ENCODE measurements around the gene PTPN5.

The PTPN5 gene

DNA sequence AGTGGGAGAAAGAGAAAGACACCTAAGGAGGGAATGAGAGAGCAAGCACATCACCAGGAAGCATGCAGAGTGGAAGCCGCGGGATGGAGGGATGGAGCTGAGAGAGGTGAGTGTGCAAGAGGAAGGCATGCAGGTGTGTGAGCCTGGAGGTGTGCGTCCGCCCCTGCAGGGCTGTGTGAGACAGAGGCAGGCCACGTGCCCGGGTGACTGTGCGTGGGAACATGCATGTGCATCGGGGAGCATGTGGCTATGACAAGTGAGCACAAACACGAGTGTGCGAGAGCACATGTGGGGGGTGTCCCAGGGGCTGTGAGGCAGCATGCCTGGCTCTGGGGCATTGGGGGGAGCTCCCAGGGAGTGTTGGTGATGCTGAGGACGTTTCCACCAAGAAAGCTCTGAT, 29.9 kb downstream of the PTPN5 start:
- no peaks in the 10 kb centered on the region for H3K27me3 ChIP-seq (ENCODE audit: control insufficient read depth, insufficient read depth, low read length, poor library complexity, severe bottlenecking)
- WGBS, 2 experiments = 87 to 88% methylated on average over 11 of the region's 11 CpGs

GRCh38 chr11:18761144-18761543, 30.5 kb downstream of the PTPN5 start:
- no peaks in the 10 kb centered on the region for H3K4me1 ChIP-seq (ENCODE audit: control insufficient read depth, insufficient read depth, low read length)
- H3K36me3 ChIP-seq (ENCODE audit: control insufficient read depth, insufficient read depth, low read length) = no peaks in the 10 kb centered on the region
- H3K27me3 ChIP-seq (ENCODE audit: control insufficient read depth, insufficient read depth, low read length, poor library complexity, severe bottlenecking) = no peaks in the 10 kb centered on the region
- no peak overlapping the region for H3K4me3 ChIP-seq (ENCODE audit: insufficient read depth, low read depth, low read length)
- 83 to 94% methylated on average over 3 of the region's 3 CpGs for WGBS, 2 experiments
- no peaks in the 10 kb centered on the region for H3K9me3 ChIP-seq (ENCODE audit: control insufficient read depth, low read length)
- no peak overlapping the region for H3K27ac ChIP-seq (ENCODE audit: insufficient read depth, low read depth, low read length, poor library complexity, severe bottlenecking)

More for the DNA sequence above, 29.9 kb downstream of the PTPN5 start:
- Histone ChIP-seq H3K4me1 (ENCODE audit: control insufficient read depth, insufficient read depth, low read length) (no peaks in the 10 kb centered on the region), H3K4me3 (ENCODE audit: insufficient read depth, low read depth, low read length) (no peak overlapping the region), H3K36me3 (ENCODE audit: control insufficient read depth, insufficient read depth, low read length) (no peaks in the 10 kb centered on the region), H3K9me3 (ENCODE audit: control insufficient read depth, low read length) (no peaks in the 10 kb centered on the region), H3K27ac (ENCODE audit: insufficient read depth, low read depth, low read length, poor library complexity, severe bottlenecking) (no peak overlapping the region)

DNA sequence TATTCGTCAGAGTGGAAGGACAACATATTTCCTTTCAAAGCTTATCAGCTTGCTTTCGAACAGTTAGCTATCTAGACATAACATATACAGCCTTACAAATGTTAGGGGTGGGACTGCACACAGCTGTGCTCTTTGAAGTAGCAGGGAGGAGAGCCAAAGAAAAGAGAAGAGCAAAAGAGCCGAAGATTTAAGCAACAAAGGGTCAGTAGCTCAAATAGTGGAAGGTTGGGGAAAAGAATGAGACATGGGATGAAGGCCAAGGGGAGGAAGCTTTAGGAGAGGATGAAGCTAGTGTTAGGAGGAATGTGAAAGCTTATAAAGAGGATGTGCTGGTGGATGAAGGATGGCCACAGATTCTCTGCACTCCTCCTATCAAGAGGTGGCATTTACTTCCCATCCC, 33.8 kb downstream of the PTPN5 start:
- H3K4me1 ChIP-seq (ENCODE audit: control insufficient read depth, insufficient read depth, low read length) = peaks cover 3% of the 10 kb centered on the region
- H3K27ac ChIP-seq (ENCODE audit: insufficient read depth, low read depth, low read length, poor library complexity, severe bottlenecking) = no peak overlapping the region
- no peaks in the 10 kb centered on the region for H3K36me3 ChIP-seq (ENCODE audit: control insufficient read depth, insufficient read depth, low read length)
- H3K4me3 ChIP-seq (ENCODE audit: insufficient read depth, low read depth, low read length) = no peak overlapping the region
- no peaks in the 10 kb centered on the region for H3K27me3 ChIP-seq (ENCODE audit: control insufficient read depth, insufficient read depth, low read length, poor library complexity, severe bottlenecking)
- H3K9me3 ChIP-seq (ENCODE audit: control insufficient read depth, low read length) = no peaks in the 10 kb centered on the region
- WGBS, 2 experiments = 86 to 93% methylated on average over 3 of the region's 3 CpGs

DNA sequence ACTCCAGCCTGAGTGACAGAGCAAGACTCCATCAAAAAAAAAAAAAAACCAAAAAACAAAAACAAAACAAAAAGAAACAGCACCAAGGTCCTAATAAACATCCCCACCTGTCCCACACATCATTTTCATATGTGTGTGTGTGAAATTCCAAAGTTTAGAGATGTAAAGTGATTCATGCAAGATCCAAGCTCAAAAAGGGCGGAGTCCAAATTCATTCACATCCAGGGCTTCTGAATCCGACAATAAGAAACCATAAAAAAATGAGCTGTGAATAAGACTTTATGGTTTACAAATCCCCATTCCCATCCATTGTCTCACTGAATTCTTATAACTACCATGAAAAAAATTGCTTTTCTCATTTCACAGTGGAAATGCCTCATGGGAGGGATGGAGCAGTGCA, 34.7 kb downstream of the PTPN5 start:
- H3K9me3 ChIP-seq (ENCODE audit: control insufficient read depth, low read length) = no peaks in the 10 kb centered on the region
- WGBS, 2 experiments = 100% methylated on average over 2 of the region's 2 CpGs
- H3K27ac ChIP-seq (ENCODE audit: insufficient read depth, low read depth, low read length, poor library complexity, severe bottlenecking) = no peak overlapping the region
- no peaks in the 10 kb centered on the region for H3K27me3 ChIP-seq (ENCODE audit: control insufficient read depth, insufficient read depth, low read length, poor library complexity, severe bottlenecking)
- no peak overlapping the region for H3K4me3 ChIP-seq (ENCODE audit: insufficient read depth, low read depth, low read length)
- no peaks in the 10 kb centered on the region for H3K36me3 ChIP-seq (ENCODE audit: control insufficient read depth, insufficient read depth, low read length)
- peaks cover 12% of the 10 kb centered on the region for H3K4me1 ChIP-seq (ENCODE audit: control insufficient read depth, insufficient read depth, low read length)

DNA sequence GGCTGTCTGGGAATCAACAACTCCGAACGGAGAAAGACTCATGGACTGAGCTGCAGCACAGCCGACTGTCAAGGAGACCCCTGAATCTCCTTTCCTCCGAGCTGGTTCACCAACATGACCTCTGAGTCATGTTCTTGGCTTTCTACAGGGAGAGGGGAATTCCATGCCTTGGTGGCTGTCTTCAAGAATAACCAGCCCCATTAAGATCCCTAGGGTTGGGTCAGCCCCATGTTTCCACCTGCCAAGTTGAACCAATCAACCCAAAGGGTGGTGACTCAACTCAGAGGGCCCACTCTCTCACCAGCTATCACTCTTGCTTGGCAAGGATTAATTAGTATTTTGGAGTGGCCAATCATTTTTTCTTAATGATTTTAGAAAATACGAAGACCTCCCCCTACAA, 37.3 kb downstream of the PTPN5 start:
- Histone ChIP-seq H3K9me3 (ENCODE audit: control insufficient read depth, low read length) (no peaks in the 10 kb centered on the region), H3K4me3 (ENCODE audit: insufficient read depth, low read depth, low read length) (no peak overlapping the region), H3K27me3 (ENCODE audit: control insufficient read depth, insufficient read depth, low read length, poor library complexity, severe bottlenecking) (no peaks in the 10 kb centered on the region), H3K36me3 (ENCODE audit: control insufficient read depth, insufficient read depth, low read length) (no peaks in the 10 kb centered on the region), H3K27ac (ENCODE audit: insufficient read depth, low read depth, low read length, poor library complexity, severe bottlenecking) (no peak overlapping the region), H3K4me1 (ENCODE audit: control insufficient read depth, insufficient read depth, low read length) (peaks cover 12% of the 10 kb centered on the region)
- WGBS, 2 experiments = 78 to 83% methylated on average over 5 of the region's 5 CpGs

GRCh38 chr11:18752502-18752901, 39.1 kb downstream of the PTPN5 start:
- no peaks in the 10 kb centered on the region for H3K27me3 ChIP-seq (ENCODE audit: control insufficient read depth, insufficient read depth, low read length, poor library complexity, severe bottlenecking)
- no peaks in the 10 kb centered on the region for H3K36me3 ChIP-seq (ENCODE audit: control insufficient read depth, insufficient read depth, low read length)
- H3K4me3 ChIP-seq (ENCODE audit: insufficient read depth, low read depth, low read length) = no peak overlapping the region
- WGBS, 2 experiments = 18 to 29% methylated on average over 3 of the region's 3 CpGs
- H3K9me3 ChIP-seq (ENCODE audit: control insufficient read depth, low read length) = no peaks in the 10 kb centered on the region
- peaks cover 12% of the 10 kb centered on the region for H3K4me1 ChIP-seq (ENCODE audit: control insufficient read depth, insufficient read depth, low read length)
- H3K27ac ChIP-seq (ENCODE audit: insufficient read depth, low read depth, low read length, poor library complexity, severe bottlenecking) = no peak overlapping the region

DNA sequence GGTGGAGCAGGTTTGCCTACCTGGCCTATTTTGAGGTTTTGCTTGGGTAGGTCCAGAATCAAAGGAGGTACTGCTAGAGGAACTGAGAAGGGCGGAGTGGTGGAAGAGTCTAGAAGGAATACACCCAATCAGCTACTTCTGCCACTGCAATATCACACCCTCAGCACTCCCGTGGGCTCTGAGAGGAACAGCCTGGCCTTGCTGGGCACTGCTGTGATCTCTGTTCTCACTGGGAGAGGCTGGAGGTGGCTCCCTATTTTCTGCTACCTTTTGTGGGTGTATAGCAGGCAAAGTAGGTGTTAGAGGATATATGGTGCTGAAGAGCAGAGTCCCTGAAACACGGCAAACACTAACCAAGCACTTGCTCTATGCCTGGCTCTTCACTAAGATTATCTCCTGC, 40.7 kb downstream of the PTPN5 start:
- Histone ChIP-seq H3K9me3 (ENCODE audit: control insufficient read depth, low read length) (no peaks in the 10 kb centered on the region), H3K27me3 (ENCODE audit: control insufficient read depth, insufficient read depth, low read length, poor library complexity, severe bottlenecking) (no peaks in the 10 kb centered on the region), H3K4me3 (ENCODE audit: insufficient read depth, low read depth, low read length) (no peak overlapping the region), H3K36me3 (ENCODE audit: control insufficient read depth, insufficient read depth, low read length) (no peaks in the 10 kb centered on the region), H3K27ac (ENCODE audit: insufficient read depth, low read depth, low read length, poor library complexity, severe bottlenecking) (no peak overlapping the region), H3K4me1 (ENCODE audit: control insufficient read depth, insufficient read depth, low read length) (peaks cover 12% of the 10 kb centered on the region)
- WGBS, 2 experiments = 91 to 92% methylated on average over 3 of the region's 3 CpGs

DNA sequence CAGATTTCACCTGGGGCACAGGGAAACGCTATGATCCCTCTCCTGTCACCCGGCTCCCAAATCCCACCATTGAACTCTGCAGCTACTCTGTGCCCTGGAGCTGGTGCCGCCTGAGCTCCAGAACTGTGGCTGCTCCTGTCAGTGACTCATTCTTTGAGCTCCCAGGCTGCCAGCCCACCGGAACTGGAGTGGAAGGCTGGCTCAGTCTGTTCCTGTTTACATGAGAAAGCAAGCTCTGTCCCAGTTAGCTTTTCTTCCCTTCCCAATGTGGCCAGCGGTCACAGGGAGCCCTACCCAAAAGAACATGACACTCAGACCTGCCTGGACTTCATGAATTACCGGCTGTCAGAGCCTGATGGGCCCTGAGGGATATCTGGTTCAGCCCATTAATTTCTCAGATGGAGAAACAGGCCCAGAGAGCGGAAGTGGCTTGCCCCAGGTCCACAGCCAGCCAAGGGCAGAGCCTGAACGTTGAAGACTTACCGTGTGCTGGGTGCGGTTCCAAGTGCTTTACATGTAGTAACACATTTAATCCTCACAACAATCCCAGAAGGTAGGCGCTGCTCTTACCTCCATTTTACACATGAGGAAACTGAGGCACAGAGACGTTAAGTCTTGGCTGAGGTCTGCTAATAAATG, 41.8 kb downstream of the PTPN5 start:
- H3K27ac ChIP-seq (ENCODE audit: insufficient read depth, low read depth, low read length, poor library complexity, severe bottlenecking) = no peak overlapping the region
- H3K27me3 ChIP-seq (ENCODE audit: control insufficient read depth, insufficient read depth, low read length, poor library complexity, severe bottlenecking) = no peaks in the 10 kb centered on the region
- no peak overlapping the region for H3K4me3 ChIP-seq (ENCODE audit: insufficient read depth, low read depth, low read length)
- WGBS, 2 experiments = 64 to 73% methylated on average over 12 of the region's 12 CpGs
- H3K4me1 ChIP-seq (ENCODE audit: control insufficient read depth, insufficient read depth, low read length) = peaks cover 12% of the 10 kb centered on the region
- no peaks in the 10 kb centered on the region for H3K9me3 ChIP-seq (ENCODE audit: control insufficient read depth, low read length)
- no peaks in the 10 kb centered on the region for H3K36me3 ChIP-seq (ENCODE audit: control insufficient read depth, insufficient read depth, low read length)

GRCh38 chr11:18748766-18749365, 42.7 kb downstream of the PTPN5 start:
- 78 to 80% methylated on average over 13 of the region's 13 CpGs for WGBS, 2 experiments
- H3K9me3 ChIP-seq (ENCODE audit: control insufficient read depth, low read length) = no peaks in the 10 kb centered on the region
- H3K27me3 ChIP-seq (ENCODE audit: control insufficient read depth, insufficient read depth, low read length, poor library complexity, severe bottlenecking) = no peaks in the 10 kb centered on the region
- peaks cover 12% of the 10 kb centered on the region for H3K4me1 ChIP-seq (ENCODE audit: control insufficient read depth, insufficient read depth, low read length)
- H3K27ac ChIP-seq (ENCODE audit: insufficient read depth, low read depth, low read length, poor library complexity, severe bottlenecking) = no peak overlapping the region
- no peaks in the 10 kb centered on the region for H3K36me3 ChIP-seq (ENCODE audit: control insufficient read depth, insufficient read depth, low read length)
- no peak overlapping the region for H3K4me3 ChIP-seq (ENCODE audit: insufficient read depth, low read depth, low read length)

- Histone ChIP-seq H3K27me3 (ENCODE audit: control insufficient read depth, insufficient read depth, low read length, poor library complexity, severe bottlenecking) (no peaks in the 10 kb centered on the region), H3K4me1 (ENCODE audit: control insufficient read depth, insufficient read depth, low read length) (no peaks in the 10 kb centered on the region), H3K36me3 (ENCODE audit: control insufficient read depth, insufficient read depth, low read length) (no peaks in the 10 kb centered on the region), H3K27ac (ENCODE audit: insufficient read depth, low read depth, low read length, poor library complexity, severe bottlenecking) (no peak overlapping the region), H3K4me3 (ENCODE audit: insufficient read depth, low read depth, low read length) (no peak overlapping the region), H3K9me3 (ENCODE audit: control insufficient read depth, low read length) (no peaks in the 10 kb centered on the region)
- 84 to 89% methylated on average over 6 of the region's 6 CpGs for WGBS, 2 experiments
Measured at GRCh38 chr11:18745251-18745650, 46.3 kb downstream of the PTPN5 start.
